GM12801 (cell line): ENCODE data around the gene MARK3.

Experiments used
- TF ChIP-seq, protein P1 (sequence below): IDR thresholded peaks from one replicate; pipeline ENCODE4 v1.5.1; 2011; ENCODE audit warnings: control low read depth; ENCODE audit not compliant: insufficient read length; ENCODE audit errors: extremely low read depth

Gene MARK3

DNA sequence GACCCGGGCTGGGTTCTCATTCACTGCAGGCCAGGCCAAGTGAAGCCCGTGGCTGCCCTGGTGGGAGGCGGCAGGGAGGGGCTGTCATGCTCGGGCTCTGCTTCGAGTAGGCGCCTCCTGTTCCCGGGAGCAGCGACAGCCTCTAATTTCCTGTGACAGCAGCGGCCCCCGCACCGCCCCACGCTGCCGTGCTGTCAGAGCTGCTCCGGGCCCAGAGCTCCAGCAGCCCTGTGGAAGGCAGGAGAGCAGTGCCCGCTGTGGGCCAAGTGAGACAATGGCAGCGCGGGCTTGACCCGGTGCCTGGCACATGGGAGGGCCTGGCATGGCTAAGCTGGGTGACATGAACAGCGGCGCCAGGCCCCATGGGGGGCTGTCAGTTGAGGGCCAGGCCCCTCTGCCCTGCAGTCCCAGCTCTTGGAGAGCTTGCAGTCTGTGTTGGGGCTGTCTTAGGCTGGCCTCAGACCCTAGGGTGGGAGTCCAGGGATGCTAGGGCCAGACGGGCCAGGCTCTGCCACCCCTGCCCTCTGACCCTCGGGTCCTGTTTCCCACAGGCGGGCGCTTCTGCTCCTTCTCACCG is 148.9 kb downstream of the MARK3 start:
- TF ChIP-seq, protein P1, sequence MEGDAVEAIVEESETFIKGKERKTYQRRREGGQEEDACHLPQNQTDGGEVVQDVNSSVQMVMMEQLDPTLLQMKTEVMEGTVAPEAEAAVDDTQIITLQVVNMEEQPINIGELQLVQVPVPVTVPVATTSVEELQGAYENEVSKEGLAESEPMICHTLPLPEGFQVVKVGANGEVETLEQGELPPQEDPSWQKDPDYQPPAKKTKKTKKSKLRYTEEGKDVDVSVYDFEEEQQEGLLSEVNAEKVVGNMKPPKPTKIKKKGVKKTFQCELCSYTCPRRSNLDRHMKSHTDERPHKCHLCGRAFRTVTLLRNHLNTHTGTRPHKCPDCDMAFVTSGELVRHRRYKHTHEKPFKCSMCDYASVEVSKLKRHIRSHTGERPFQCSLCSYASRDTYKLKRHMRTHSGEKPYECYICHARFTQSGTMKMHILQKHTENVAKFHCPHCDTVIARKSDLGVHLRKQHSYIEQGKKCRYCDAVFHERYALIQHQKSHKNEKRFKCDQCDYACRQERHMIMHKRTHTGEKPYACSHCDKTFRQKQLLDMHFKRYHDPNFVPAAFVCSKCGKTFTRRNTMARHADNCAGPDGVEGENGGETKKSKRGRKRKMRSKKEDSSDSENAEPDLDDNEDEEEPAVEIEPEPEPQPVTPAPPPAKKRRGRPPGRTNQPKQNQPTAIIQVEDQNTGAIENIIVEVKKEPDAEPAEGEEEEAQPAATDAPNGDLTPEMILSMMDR = no peak

- TF ChIP-seq, protein P1 = no peak
Observed at GRCh38 chr14:103534576-103535061, 149.4 kb downstream of the MARK3 start.

DNA sequence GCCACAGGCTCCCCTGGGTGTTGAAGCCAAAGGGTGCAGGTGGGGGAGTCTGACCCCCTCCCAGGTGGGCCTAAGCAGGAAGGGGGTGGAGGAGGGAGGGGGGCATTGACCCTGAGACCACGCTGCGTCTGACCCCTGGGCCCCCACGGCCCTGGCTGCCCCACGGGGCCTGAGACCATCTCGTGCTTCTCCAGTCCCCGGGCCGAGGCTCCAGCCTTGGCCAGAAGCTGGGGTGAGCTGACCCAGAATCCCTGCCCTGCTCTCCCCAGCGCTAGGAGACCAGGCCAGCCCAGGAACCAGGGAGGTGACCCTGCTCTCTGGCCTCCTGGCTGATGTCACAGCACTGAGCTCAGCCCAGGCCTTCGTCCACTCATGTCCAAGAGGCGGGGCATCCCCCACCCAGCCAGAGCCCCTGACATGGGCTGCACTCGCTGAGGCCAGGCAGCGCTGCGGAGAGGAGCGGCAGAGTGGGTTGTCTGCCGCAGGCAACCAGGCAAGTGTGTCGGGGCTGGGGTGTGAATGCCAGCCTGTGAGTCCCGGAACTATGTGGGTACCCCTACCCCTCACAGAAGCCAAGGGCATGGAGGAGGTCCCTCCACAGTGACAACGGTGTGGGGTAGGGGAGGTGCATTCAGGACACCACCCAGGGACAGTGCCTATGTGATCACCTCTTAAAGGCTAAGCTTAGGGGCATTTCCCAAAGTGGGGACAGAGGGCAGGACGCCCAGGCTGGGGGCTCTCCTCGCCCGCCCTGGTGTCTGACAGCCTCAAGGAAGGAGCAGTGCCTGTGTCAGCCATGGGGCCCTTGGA is 150.1 kb downstream of the MARK3 start:
- TF ChIP-seq, protein P1 = no peak

DNA sequence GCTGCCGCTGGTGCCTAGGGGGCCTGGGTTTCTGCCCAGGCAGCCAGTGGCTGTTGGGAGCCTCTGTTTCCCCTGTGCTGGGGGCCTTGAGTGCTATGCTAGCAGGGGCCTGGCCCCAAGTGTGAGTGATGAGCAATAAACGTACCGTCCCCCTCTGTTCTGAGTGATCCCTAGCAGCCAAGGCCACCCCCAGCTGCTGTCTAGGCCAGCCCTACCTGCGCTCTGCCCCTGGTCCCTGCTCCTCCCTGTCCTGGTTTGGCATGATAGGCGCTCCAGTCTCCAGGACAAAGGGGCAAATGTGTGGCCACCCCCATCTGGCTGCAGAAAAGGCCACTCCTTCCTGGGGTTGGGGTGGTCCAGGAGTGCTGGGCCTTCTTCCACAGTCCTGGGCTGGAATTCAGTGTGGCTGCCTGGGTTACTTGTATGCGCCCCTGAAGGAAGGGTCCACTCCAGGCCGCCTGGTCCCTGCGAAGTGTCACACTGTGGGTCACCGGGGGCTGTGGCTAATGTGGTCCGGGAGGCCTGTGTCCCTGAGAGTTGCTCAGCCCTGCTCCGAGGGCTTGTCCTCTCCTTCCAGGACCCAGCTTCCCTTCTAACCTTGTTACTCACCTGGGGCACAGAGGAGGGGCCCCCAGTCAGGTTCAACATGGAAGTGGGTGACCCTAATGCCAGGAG is 150.8 kb downstream of the MARK3 start:
- TF ChIP-seq, protein P1 = no peak

DNA sequence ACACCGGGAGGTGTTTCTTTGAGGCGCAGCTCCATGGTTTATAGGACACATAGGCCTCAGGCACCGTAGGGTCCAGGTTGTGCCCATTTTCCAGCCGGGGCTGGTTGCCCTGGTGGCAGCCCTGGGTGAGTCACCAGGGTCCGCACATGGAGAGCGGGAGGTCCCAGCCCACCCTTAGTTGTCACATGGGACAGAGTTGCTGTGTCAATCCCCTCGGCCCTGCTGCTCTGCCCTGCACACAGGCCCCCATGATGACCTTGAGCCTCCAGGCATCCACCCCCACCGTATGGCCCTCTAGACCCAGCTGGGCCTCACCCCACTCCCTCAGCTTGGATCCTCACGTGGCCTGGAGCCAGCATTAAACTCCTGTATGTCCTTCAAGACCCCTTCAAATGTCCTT is 151.5 kb downstream of the MARK3 start:
- TF ChIP-seq, protein P1 = no peak

- TF ChIP-seq, protein P1 = no peak
Observed at GRCh38 chr14:103537175-103537990, 152.2 kb downstream of the MARK3 start.
